Esophagus muscularis mucosa (tissue), 4 donors: Measurements from ENCODE around the gene TRIM61. TPM values are rescaled to one million over a fixed set of nuclear protein-coding genes. Genes with fewer than 3 reads are reported as not detected.
"Not testable (repeated sequence)": the region's sequence is repeated elsewhere in the genome, so short reads cannot be mapped to it uniquely, and the experiment has no call there.

Source experiments
- DNase-seq: peaks from one replicate; pipeline ENCODE4 v3.0.0-alpha.2; 2017; ENCODE audit errors: extremely low spot score
- H3K27ac ChIP-seq, 4 donors: fragments of 200-600 bp; sonication (generic); replicated peaks in 1 of 4; 1 replicate in 3 of 4; 2 replicates in 1 of 4; pipeline ENCODE4 v1.5.1; 2016 to 2019; ENCODE audit warnings: mild to moderate bottlenecking in 1 of 4
- H3K27me3 ChIP-seq, 4 donors: fragments of 200-600 bp; sonication (generic); one replicate each; pipeline versions ENCODE4 v1.5.1 to v1.6.0; 2016 to 2019
- H3K36me3 ChIP-seq, 4 donors: fragments of 200-600 bp; sonication (generic); one replicate each; pipeline ENCODE4 v1.5.1; 2016 to 2019
- H3K4me1 ChIP-seq, 4 donors: fragments of 200-600 bp; sonication (generic); one replicate each; pipeline ENCODE4 v1.5.1; 2016 to 2019
- H3K4me3 ChIP-seq, 4 donors: fragments of 200-600 bp; sonication (generic); 1 replicate in 2 of 4; 2 replicates in 2 of 4; pipeline ENCODE4 v1.5.1; 2016 to 2019; ENCODE audit warnings: mild to moderate bottlenecking in 4 of 4, moderate library complexity in 1 of 4
- H3K9me3 ChIP-seq, 4 donors: fragments of 200-600 bp; sonication (generic); 1 replicate in 3 of 4; 2 replicates in 1 of 4; pipeline ENCODE4 v1.5.1; 2016 to 2019
- EP300 ChIP-seq: sonication (generic); formaldehyde crosslinking; IDR thresholded peaks from one replicate; pipeline ENCODE4 v1.6.1; 2017; ENCODE audit warnings: antibody characterized with exemption
- POLR2A ChIP-seq: fragments of 450-650 bp; IDR thresholded peaks from one replicate; pipeline ENCODE4 v1.6.1; 2017; ENCODE audit warnings: antibody characterized with exemption, moderate library complexity, mild to moderate bottlenecking, low read depth
- POLR2AphosphoS5 ChIP-seq, 2 donors: sonication (generic); formaldehyde crosslinking; IDR thresholded peaks; one replicate each; pipeline ENCODE4 v1.6.1; 2017; ENCODE audit warnings: antibody characterized with exemption in 2 of 2
- WGBS: methylation state at CpG from one replicate; pipeline ENCODE4 v1.1.5; 2018; 5-methylcytosine and 5-hydroxymethylcytosine counted together
- intact Hi-C: fragments of 100-400 bp; cut with DNase I; formaldehyde crosslinking; loops from one replicate; pipeline ENCODE4 v1.15.1; 2023
- total RNA-seq, 4 donors: library from RNA; depleted of rRNA; stranded (reverse); fragments of >200 nt; gene quantifications; one replicate each; pipeline versions ENCODE4 v1.1.0 to v1.2.1, GENCODE V29; 2016
- TF ChIP-seq, protein P1 (sequence below), 3 experiments: fragments of 200-600 bp in 2 of 3; fragments of 450-650 bp in 1 of 3; sonication (generic) in 2 of 3; IDR thresholded peaks; one replicate each; pipeline ENCODE4 v1.5.1; 2017 to 2019; ENCODE audit warnings: antibody characterized with exemption in 3 of 3, mild to moderate bottlenecking in 2 of 3, moderate library complexity in 1 of 3

The TRIM61 gene
- total RNA-seq, 4 donors from 2014 or later, result 0.33 to 1.2 (median 0.46) TPM; not detected in 1

DNA sequence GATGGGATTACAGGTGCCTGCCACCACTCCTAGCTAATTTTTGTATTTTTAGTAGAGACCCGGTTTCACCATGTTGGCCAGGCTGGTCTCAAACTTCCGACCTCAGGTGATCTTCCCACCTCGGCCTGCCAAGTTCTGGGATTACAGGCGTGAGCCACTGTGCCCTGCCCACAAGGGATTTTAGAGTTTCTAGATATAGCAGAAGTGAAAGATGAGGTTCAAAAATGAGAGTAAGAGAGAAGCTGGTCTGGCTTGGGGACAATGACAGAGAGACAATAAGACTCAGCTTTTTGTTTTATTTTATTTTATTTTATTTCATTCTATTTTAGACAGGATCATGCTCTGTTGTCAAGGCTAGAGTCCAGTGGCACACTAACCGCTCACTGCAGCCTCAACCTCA lies 30.6 kb downstream of the TRIM61 start:
- H3K27me3 ChIP-seq, result peaks cover 0 to 25% (median 0%) of the 10 kb centered on the region in 4 donors
- no peak for DNase-seq
- no peaks in the 10 kb centered on the region for H3K36me3 ChIP-seq
- H3K4me1 ChIP-seq, result no peaks in the 10 kb centered on the region
- TF ChIP-seq EP300 (no peak), POLR2AphosphoS5 (IDR thresholded peaks at IDR 0.05) (no peak), POLR2A (no peak)
- TF ChIP-seq, protein P1, sequence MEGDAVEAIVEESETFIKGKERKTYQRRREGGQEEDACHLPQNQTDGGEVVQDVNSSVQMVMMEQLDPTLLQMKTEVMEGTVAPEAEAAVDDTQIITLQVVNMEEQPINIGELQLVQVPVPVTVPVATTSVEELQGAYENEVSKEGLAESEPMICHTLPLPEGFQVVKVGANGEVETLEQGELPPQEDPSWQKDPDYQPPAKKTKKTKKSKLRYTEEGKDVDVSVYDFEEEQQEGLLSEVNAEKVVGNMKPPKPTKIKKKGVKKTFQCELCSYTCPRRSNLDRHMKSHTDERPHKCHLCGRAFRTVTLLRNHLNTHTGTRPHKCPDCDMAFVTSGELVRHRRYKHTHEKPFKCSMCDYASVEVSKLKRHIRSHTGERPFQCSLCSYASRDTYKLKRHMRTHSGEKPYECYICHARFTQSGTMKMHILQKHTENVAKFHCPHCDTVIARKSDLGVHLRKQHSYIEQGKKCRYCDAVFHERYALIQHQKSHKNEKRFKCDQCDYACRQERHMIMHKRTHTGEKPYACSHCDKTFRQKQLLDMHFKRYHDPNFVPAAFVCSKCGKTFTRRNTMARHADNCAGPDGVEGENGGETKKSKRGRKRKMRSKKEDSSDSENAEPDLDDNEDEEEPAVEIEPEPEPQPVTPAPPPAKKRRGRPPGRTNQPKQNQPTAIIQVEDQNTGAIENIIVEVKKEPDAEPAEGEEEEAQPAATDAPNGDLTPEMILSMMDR (IDR thresholded peaks at IDR 0.05), result no peak
- intact Hi-C loops, result no loop called here
- H3K4me3 ChIP-seq, result no peak overlapping the region
- H3K9me3 ChIP-seq, result no peaks in the 10 kb centered on the region
- H3K27ac ChIP-seq, result no peak overlapping the region
- WGBS, result 93% methylated on average over 5 of the region's 5 CpGs

DNA sequence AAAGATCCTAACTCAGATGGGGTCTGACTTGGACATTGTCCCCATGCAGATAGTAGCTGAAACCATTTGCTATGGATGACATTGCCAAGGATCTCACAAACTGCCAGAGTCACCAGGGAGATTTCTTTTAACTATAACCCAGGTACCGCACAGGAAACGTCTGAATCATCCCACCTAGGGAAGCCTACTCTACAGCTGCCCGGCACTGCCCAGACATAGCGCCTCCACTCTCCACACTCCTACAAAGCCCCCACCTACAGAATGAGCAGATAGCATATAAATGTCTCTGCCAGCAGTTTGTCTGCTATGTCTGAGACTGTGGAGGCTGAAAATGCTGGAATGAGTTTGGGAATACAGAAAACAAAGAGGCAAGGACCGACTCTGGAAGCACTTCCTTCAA lies 32.3 kb downstream of the TRIM61 start:
- H3K27ac ChIP-seq, result no peak overlapping the region
- 74% methylated on average over 5 of the region's 5 CpGs for WGBS
- H3K9me3 ChIP-seq, result no peaks in the 10 kb centered on the region
- H3K36me3 ChIP-seq, result no peaks in the 10 kb centered on the region
- intact Hi-C loops, result no loop called here
- H3K4me3 ChIP-seq, result no peak overlapping the region
- peaks cover 0 to 27% (median 0%) of the 10 kb centered on the region in 4 donors for H3K27me3 ChIP-seq
- DNase-seq, result no peak
- no peaks in the 10 kb centered on the region for H3K4me1 ChIP-seq
- no peak for TF ChIP-seq EP300
- TF ChIP-seq, protein P1 (IDR thresholded peaks at IDR 0.05), result no peak
- no peak for TF ChIP-seq POLR2A
- no peak for TF ChIP-seq POLR2AphosphoS5 (IDR thresholded peaks at IDR 0.05)

DNA sequence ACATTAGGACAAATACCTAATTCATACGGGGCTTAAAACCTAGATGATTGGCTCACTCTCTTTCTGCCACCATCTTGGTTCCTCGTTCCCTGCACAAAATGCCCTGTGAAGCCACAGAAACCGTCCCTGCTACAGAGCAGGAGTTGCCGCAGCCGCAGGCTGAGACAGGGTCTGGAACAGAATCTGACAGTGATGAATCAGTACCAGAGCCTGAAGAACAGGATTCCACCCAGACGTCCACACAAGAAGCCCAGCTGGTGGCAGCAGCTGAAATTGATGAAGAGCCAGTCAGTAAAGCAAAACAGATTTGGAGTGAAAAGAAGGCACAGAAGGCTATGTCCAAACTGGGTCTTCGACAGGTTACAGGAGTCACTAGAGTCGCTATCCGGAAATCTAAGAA lies 34.3 kb downstream of the TRIM61 start:
- Histone ChIP-seq H3K27me3 (peaks cover 0 to 34% (median 0%) of the 10 kb centered on the region in 4 donors), H3K4me1 (no peaks in the 10 kb centered on the region), H3K36me3 (no peaks in the 10 kb centered on the region), H3K9me3 (no peaks in the 10 kb centered on the region), H3K4me3 (no peak overlapping the region), H3K27ac (no peak overlapping the region)
- DNase-seq, result no peak
- 55% methylated on average over 9 of the region's 9 CpGs for WGBS
- intact Hi-C loops, result no loop called here
- TF ChIP-seq, protein P1 (IDR thresholded peaks at IDR 0.05), result no peak
- no peak for TF ChIP-seq POLR2AphosphoS5 (IDR thresholded peaks at IDR 0.05)
- no peak for TF ChIP-seq POLR2A
- no peak for TF ChIP-seq EP300

DNA sequence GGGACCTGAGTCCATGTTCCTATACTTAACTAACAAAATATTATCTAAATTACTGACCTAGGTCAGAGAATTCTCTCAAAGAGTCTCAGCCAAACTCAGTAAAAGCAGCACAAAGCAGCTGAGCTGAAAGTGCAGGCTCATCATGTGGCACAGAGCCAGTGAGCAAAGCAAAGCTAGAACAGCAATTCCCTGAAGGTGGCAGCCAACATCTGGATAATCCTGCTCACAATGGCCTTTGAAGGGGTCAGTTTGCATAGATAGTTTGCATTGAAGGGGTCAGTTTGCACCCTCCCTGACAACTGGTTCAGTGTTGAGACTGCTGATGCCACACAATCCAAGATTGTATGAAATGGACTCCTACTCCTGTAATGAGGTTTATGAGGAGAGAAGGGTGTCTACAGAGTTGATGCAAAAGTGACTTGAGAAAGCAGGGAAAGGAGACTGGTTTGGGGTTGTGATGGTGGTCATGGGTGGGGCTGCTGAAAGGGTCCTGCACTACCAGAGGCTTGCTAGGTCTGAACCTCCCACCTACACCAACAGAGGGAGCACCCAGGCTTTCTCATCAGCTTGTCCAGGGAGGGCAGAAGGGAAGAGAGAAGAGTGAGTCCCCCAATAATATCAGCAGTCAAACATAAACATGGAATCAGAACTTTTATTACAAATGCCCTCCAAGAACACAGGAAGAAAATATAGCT lies 39.7 kb downstream of the TRIM61 start:
- Histone ChIP-seq H3K9me3 (no peaks in the 10 kb centered on the region), H3K27me3 (peaks cover 0 to 24% (median 0%) of the 10 kb centered on the region in 4 donors), H3K4me1 (no peaks in the 10 kb centered on the region), H3K36me3 (no peaks in the 10 kb centered on the region), H3K27ac (no peak overlapping the region), H3K4me3 (no peak overlapping the region)
- TF ChIP-seq POLR2AphosphoS5 (IDR thresholded peaks at IDR 0.05) (no peak), POLR2A (no peak), EP300 (no peak)
- TF ChIP-seq, protein P1 (IDR thresholded peaks at IDR 0.05), result no peak
- no peak for DNase-seq
- intact Hi-C loops, result no loop called here

DNA sequence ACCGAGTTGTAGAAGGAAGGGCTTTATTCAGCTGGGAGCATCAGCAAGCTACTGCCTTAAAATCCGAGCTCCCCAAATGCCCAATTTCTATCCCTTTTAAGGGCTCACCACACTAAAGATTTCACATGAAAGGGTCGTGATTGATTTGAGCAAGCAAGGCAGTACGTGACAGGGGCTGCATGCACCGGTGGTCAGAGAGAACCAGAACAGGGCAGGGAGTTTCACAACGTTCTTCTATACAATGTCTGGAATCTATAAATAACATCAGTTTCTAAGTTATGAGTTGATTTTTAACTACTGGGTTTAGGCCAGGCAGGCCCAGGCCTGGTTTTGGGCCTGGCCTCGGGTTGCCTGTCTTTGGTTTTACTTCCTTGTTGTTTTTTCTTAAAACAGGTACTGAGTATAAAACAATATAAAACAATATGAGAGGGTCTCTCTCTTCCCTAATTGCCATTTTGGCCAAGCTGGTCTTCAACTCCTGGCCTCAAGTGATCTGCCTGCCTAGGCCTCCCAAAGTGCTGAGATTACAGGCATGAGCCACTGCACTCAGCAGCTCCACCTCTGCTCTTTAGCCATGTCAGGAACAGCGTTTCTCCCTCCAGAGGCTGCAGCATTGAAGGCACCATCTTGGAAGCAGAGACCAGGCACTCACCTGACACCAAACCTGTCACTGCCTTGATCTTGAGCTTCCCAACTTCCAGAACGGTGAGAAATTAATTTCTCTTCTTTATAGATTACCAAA lies 41.4 kb downstream of the TRIM61 start:
- intact Hi-C loops, H3K9me3 ChIP-seq, H3K27ac ChIP-seq, DNase-seq, H3K36me3 ChIP-seq, H3K4me1 ChIP-seq, H3K4me3 ChIP-seq: not testable (repeated sequence)
- WGBS, result 80% methylated on average over 9 of the region's 9 CpGs
- peaks cover 0 to 14% (median 0%) of the 10 kb centered on the region in 4 donors for H3K27me3 ChIP-seq
